NCI-H748 treated with DMSO at 0.1 percent for 48 hours (cell line): Measurements from ENCODE around the gene MLF2.
"Not testable (repeated sequence)": the region's sequence is repeated elsewhere in the genome, so short reads cannot be mapped to it uniquely, and the experiment has no call there.

Experiments
- DNase-seq: peaks from one replicate; lab custom pipeline; 2025; lab: John Stamatoyannopoulos, UW

Gene MLF2

GRCh38 chr12:6735448-6736191 lies 17.3 kb downstream of the MLF2 start:
- peak; percentile 26 for DNase-seq

GRCh38 chr12:6734506-6735387 lies 18.2 kb downstream of the MLF2 start:
- DNase-seq, result no peak

GRCh38 chr12:6730169-6730568 lies 22.8 kb downstream of the MLF2 start:
- DNase-seq, result no peak

- no peak for DNase-seq
Measured at GRCh38 chr12:6729186-6729585, 23.8 kb downstream of the MLF2 start.

GRCh38 chr12:6725350-6725749 lies 27.6 kb downstream of the MLF2 start:
- DNase-seq, result no peak

GRCh38 chr12:6724409-6724797 lies 28.5 kb downstream of the MLF2 start:
- DNase-seq, result peak; percentile 10

- DNase-seq, result peak; percentile 99
Measured at GRCh38 chr12:6723607-6724408, 29.1 kb downstream of the MLF2 start, which contains the start of gene COPS7A. COPS7A (plus strand) TSS chr12:6724046; CDS start chr12:6724657, 611 bp downstream.

GRCh38 chr12:6722863-6723262 lies 30.1 kb downstream of the MLF2 start:
- DNase-seq, result no peak

GRCh38 chr12:6716874-6717437 lies 36.0 kb downstream of the MLF2 start:
- DNase-seq, result no peak

GRCh38 chr12:6716031-6716873 lies 36.7 kb downstream of the MLF2 start:
- not testable (repeated sequence) for DNase-seq

GRCh38 chr12:6708960-6709394 lies 44.0 kb downstream of the MLF2 start:
- DNase-seq, result no peak

GRCh38 chr12:6708351-6708750 lies 44.6 kb downstream of the MLF2 start:
- not testable (repeated sequence) for DNase-seq

- no peak for DNase-seq
Measured at GRCh38 chr12:6703631-6704030, 49.3 kb downstream of the MLF2 start.

- no peak for DNase-seq
Measured at GRCh38 chr12:6701078-6701768, 51.7 kb downstream of the MLF2 start.

- no peak for DNase-seq
Measured at GRCh38 chr12:6700646-6701051, 52.3 kb downstream of the MLF2 start, which contains the start of gene PIANP. PIANP (minus strand) TSS chr12:6700815; CDS start chr12:6698061, 2,754 bp downstream.

- DNase-seq, result peak; percentile 9
Measured at GRCh38 chr12:6699989-6700645, 52.8 kb downstream of the MLF2 start.

- DNase-seq, result no peak
Measured at GRCh38 chr12:6699259-6699988, 53.5 kb downstream of the MLF2 start.

GRCh38 chr12:6698352-6699046 lies 54.4 kb downstream of the MLF2 start:
- DNase-seq, result no peak
